GM19193 (cell line): Measurements from ENCODE around the gene PREX1.

ENCODE experiments used
- POLR2A ChIP-seq: IDR thresholded peaks from 4 replicates; pipeline ENCODE4 v1.6.1; 2011; ENCODE audit not compliant: insufficient read depth, insufficient read length; ENCODE audit errors: extremely low read depth

The PREX1 gene

GRCh38 chr20:48711696-48712464, 115.9 kb downstream of the PREX1 start:
- no peak for TF ChIP-seq POLR2A

- no peak for TF ChIP-seq POLR2A
Observed at GRCh38 chr20:48711044-48711428, 116.8 kb downstream of the PREX1 start.

GRCh38 chr20:48710341-48711043, 117.3 kb downstream of the PREX1 start:
- no peak for TF ChIP-seq POLR2A

- TF ChIP-seq POLR2A = no peak
Observed at GRCh38 chr20:48709744-48710143, 118.1 kb downstream of the PREX1 start.

- no peak for TF ChIP-seq POLR2A
Observed at GRCh38 chr20:48709058-48709691, 118.6 kb downstream of the PREX1 start.

DNA sequence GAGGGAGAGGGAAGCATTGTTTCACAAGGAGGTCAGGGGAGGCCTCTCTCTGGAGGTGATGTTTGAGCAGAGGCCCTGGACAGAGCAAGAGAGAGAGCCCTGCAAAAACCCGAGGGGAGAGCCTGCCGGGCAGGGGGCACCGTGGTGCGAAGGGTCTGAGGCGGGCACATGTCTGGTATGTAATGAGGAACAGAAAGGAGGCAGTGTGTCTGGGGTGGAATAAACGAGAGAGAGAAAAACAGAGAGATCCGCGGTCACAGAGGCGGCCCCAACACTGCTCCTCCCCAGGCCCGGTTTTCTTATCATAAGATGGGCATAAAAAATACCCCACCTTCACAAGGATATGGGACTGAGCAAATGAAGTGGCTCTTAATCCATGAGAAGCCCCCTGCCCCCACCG, 119.2 kb downstream of the PREX1 start:
- no peak for TF ChIP-seq POLR2A

DNA sequence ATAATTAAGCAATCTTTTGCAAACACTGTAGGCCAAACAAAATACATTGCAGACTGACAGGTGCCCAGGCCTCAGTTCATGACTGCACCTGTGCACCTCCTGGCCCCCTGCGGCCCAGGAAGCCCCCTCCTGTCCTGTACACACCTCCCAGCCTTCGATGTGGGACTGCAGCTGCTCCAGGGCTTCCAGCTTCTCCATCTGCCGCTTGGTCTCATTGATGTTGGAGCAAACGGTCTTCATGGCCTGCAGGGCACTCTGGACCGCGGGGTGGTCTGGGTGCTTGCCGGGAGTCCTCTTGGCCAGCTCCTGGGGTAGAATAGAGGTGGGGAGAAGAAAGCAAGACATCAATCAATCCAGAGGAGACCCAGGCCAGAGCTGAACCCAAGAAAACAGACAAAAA, 119.7 kb downstream of the PREX1 start:
- no peak for TF ChIP-seq POLR2A

- no peak for TF ChIP-seq POLR2A
Observed at GRCh38 chr20:48706710-48707365, 121.0 kb downstream of the PREX1 start.

GRCh38 chr20:48706116-48706656, 121.6 kb downstream of the PREX1 start:
- no peak for TF ChIP-seq POLR2A

DNA sequence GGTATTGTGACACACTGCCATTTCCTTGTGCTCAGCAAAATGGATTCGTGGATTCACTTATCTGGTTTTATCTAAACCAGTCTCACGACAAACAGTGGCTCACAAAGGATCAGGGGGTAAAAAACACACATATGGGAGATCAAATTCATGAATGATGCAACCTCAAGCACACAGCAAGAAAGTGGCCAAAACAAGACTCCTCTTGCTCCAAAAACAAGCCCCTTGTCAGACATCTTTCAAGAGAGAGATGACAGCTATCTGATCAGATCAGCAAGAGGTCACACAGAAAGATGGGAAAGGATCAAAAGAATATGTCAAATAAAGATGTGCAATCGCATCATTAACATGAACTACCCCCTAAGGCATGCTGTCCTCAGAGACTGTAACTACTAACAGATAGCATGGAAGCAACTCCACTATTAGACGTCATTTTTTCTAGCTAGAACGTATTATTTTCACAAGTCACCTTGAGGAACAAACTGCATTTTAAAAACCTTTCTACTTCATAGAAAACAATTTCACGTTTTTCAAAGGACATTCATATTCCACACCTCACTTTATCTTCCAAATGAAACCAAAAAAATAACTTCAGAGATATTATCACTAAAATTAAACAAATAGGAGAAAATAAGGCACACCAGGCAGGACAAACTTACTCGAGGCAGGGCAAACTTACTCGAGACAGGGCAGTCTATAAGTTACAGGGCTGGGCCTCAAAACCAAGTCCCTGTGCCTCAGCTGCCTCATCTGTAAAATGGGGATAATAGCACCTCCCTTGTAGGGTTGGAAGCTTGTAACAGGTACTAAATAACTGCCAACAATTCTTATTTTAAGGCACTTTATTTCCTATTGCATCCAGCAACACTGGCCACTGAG, 122.3 kb downstream of the PREX1 start:
- TF ChIP-seq POLR2A = no peak

- TF ChIP-seq POLR2A = no peak
Observed at GRCh38 chr20:48704761-48705160, 123.0 kb downstream of the PREX1 start.

- no peak for TF ChIP-seq POLR2A
Observed at GRCh38 chr20:48703511-48704219, 124.1 kb downstream of the PREX1 start.

GRCh38 chr20:48703107-48703506, 124.7 kb downstream of the PREX1 start:
- TF ChIP-seq POLR2A = no peak
